KMS-11 (cell line): ENCODE measurements around the gene CSF2.
"Not testable (repeated sequence)": the region's sequence is repeated elsewhere in the genome, so short reads cannot be mapped to it uniquely, and the experiment has no call there.

Source experiments
- H2AFZ ChIP-seq: fragments of 200-600 bp; sonication (generic); 2 replicates; pipeline ENCODE4 v1.6.1; 2016; ENCODE audit warnings: antibody characterized with exemption, mixed run types, low read depth
- H3K27ac ChIP-seq: fragments of 200-600 bp; sonication (generic); 2 replicates; pipeline ENCODE4 v1.6.1; 2016; ENCODE audit warnings: mild to moderate bottlenecking, mixed run types
- H3K27me3 ChIP-seq: fragments of 200-600 bp; sonication (generic); 2 replicates; pipeline ENCODE4 v1.6.1; 2017; ENCODE audit warnings: mild to moderate bottlenecking, low read depth, mixed run types, moderate library complexity; ENCODE audit not compliant: insufficient read depth
- H3K36me3 ChIP-seq: fragments of 200-600 bp; sonication (generic); 2 replicates; pipeline ENCODE4 v1.6.1; 2017; ENCODE audit warnings: mild to moderate bottlenecking, mixed run types; ENCODE audit not compliant: insufficient read depth
- H3K4me1 ChIP-seq: fragments of 200-600 bp; sonication (generic); 2 replicates; pipeline ENCODE4 v1.6.1; 2016; ENCODE audit warnings: mild to moderate bottlenecking, low read depth, mixed run types; ENCODE audit not compliant: poor library complexity, severe bottlenecking
- H3K4me2 ChIP-seq: fragments of 200-600 bp; sonication (generic); 2 replicates; pipeline ENCODE4 v1.7.0; 2016; ENCODE audit warnings: mild to moderate bottlenecking, mixed run types
- H3K4me3 ChIP-seq: fragments of 200-600 bp; sonication (generic); IDR thresholded peaks from 2 replicates; pipeline ENCODE4 v1.6.1; 2017; ENCODE audit warnings: low read depth, low read length, mixed read lengths; ENCODE audit not compliant: insufficient read depth
- H3K79me2 ChIP-seq: fragments of 200-600 bp; sonication (generic); 2 replicates; pipeline ENCODE4 v1.6.1; 2016; ENCODE audit warnings: low read depth, mixed run types; ENCODE audit not compliant: insufficient read depth
- H3K9ac ChIP-seq: fragments of 200-600 bp; sonication (generic); 2 replicates; pipeline ENCODE4 v1.6.1; 2016; ENCODE audit warnings: mild to moderate bottlenecking, mixed run types
- H4K20me1 ChIP-seq: fragments of 200-600 bp; sonication (generic); 2 replicates; pipeline ENCODE4 v1.6.1; 2016; ENCODE audit warnings: mild to moderate bottlenecking, mixed run types; ENCODE audit not compliant: insufficient read depth
- TF ChIP-seq, protein P1 (sequence below): fragments of 200-600 bp; sonication (generic); conservative IDR thresholded peaks from 2 replicates; pipeline ENCODE4 v1.6.1; 2017; ENCODE audit warnings: low read depth, mild to moderate bottlenecking, antibody characterized with exemption, low read length, moderate library complexity, mixed read lengths

The CSF2 gene

DNA sequence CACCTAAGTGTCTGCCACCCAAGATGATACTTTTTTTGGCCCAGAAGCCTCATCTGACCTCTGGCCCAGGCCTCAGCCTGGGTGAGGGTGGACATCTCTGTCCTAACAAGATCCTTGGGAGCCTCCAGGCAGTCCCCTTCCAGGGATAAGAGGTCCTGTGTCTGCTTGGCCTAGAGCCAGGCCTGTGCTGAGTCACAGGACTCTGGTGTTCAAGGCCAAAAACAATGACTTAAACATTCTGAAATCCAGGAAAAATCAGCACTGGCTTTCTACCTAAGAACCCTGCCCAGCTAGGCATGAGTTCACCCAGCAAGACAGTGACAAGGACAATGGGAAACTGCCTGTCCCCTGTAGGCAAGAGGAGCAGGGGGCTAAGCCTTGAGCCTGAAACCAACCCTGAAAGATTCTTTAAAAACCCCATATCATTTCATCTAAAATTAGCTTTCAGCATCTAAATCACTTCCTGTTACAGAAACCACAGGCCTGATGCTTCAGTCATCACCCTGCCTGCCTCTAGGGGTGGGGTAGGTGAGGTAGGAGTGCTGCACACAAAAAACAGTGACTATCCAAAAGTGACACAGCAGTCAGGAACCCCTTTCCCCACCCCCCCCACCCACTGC is 29.9 kb downstream of the CSF2 start:
- Histone ChIP-seq H3K4me3 (no peak overlapping the region), H3K9ac (peak overlapping the region; percentile 82), H2AFZ (peak overlapping the region; percentile 76; the same call in 1 of the 2 replicates), H3K27me3 (no peaks in the 10 kb centered on the region), H4K20me1 (no peaks in the 10 kb centered on the region), H3K36me3 (no peaks in the 10 kb centered on the region), H3K79me2 (no peaks in the 10 kb centered on the region), H3K4me1 (peaks cover 77% of the 10 kb centered on the region), H3K4me2 (peak overlapping the region; percentile 79), H3K27ac (peak overlapping the region; percentile 99)
- TF ChIP-seq, protein P1, sequence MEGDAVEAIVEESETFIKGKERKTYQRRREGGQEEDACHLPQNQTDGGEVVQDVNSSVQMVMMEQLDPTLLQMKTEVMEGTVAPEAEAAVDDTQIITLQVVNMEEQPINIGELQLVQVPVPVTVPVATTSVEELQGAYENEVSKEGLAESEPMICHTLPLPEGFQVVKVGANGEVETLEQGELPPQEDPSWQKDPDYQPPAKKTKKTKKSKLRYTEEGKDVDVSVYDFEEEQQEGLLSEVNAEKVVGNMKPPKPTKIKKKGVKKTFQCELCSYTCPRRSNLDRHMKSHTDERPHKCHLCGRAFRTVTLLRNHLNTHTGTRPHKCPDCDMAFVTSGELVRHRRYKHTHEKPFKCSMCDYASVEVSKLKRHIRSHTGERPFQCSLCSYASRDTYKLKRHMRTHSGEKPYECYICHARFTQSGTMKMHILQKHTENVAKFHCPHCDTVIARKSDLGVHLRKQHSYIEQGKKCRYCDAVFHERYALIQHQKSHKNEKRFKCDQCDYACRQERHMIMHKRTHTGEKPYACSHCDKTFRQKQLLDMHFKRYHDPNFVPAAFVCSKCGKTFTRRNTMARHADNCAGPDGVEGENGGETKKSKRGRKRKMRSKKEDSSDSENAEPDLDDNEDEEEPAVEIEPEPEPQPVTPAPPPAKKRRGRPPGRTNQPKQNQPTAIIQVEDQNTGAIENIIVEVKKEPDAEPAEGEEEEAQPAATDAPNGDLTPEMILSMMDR, result 0 out of 2 replicates have a peak, but pooled peaks have one; percentile 20

DNA sequence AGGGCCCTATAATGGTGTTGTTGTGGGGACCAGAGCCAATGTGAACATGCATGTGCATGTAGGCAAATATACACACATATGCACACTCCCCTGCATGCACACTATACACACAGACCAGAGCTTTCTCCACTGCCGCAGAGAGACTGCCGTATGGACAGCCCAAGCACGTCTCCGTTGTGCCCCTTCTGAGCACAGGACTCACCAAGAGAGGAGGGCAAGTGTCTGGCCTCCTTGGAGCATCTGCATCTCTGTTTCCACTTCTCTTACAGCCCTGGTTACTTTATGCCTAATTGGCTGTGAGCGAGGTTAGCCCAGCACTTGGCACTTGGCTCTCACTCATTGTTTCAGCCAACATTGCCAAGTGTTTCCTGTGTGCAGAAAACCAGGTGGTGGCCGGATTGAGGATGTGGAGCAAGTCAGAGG is 30.4 kb downstream of the CSF2 start:
- Histone ChIP-seq H3K4me1 (peaks cover 74% of the 10 kb centered on the region), H3K9ac (peak overlapping the region; percentile 82), H3K36me3 (no peaks in the 10 kb centered on the region), H2AFZ (peak overlapping the region; percentile 76; the same call in 1 of the 2 replicates), H4K20me1 (no peaks in the 10 kb centered on the region), H3K79me2 (no peaks in the 10 kb centered on the region), H3K27me3 (no peaks in the 10 kb centered on the region), H3K27ac (peak overlapping the region; percentile 99), H3K4me2 (peak overlapping the region; percentile 98), H3K4me3 (no peak overlapping the region)
- TF ChIP-seq, protein P1, result 0 out of 2 replicates have a peak, but pooled peaks have one; percentile 21

DNA sequence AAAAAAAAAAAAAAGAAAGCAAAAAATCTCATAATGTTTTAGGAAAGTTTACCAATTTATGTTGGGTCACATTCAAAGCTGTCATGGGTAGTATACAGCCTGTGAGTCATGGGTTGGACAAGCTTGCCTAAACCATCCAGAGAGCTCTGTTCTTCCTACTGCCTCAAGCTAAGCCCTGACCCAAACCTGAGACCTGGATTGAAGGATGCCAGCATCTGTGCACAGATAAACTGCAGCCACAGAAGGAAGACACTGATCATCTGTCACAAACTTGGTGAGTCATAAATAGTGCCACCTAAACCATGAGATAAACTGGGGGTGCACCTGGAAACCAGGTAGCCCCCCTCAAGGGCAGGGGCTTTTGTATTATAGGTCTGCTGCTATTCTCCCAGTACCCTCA is 31.0 kb downstream of the CSF2 start:
- Histone ChIP-seq H2AFZ (peak overlapping the region; percentile 76; the same call in 1 of the 2 replicates), H3K79me2 (no peaks in the 10 kb centered on the region), H3K27me3 (no peaks in the 10 kb centered on the region), H3K9ac (peak overlapping the region; percentile 82; the same call in 1 of the 2 replicates), H3K36me3 (no peaks in the 10 kb centered on the region), H4K20me1 (no peaks in the 10 kb centered on the region), H3K27ac (peak overlapping the region; percentile 99), H3K4me3 (no peak overlapping the region), H3K4me2 (peak overlapping the region; percentile 98), H3K4me1 (peaks cover 69% of the 10 kb centered on the region)
- TF ChIP-seq, protein P1, result no peak

DNA sequence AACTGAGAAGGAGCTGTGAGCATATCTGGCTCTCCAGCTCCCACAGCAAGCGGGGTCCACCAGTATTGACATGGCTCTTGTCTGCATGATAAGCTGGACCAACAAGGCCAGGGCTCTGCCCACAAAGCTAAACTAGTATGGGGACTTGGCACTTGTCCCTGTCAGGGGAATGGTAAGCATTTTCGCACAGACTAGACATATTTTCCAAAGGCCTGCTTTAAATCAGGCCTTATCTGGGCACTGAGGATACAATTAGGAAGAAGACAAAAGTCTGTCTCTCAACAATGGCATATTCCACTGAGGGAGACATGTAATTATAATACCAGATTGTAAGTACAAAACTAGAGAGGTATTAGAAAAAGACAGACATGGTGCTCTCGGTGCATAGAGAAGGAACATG is 32.1 kb downstream of the CSF2 start:
- Histone ChIP-seq H2AFZ (no peak overlapping the region), H3K36me3 (no peaks in the 10 kb centered on the region), H3K4me3 (no peak overlapping the region), H3K27me3 (no peaks in the 10 kb centered on the region), H3K4me1 (peaks cover 62% of the 10 kb centered on the region), H3K9ac (no peak overlapping the region), H3K79me2 (no peaks in the 10 kb centered on the region), H4K20me1 (no peaks in the 10 kb centered on the region), H3K27ac (peak overlapping the region; percentile 99; the same call in 1 of the 2 replicates), H3K4me2 (peak overlapping the region; percentile 98)
- TF ChIP-seq, protein P1, result no peak

DNA sequence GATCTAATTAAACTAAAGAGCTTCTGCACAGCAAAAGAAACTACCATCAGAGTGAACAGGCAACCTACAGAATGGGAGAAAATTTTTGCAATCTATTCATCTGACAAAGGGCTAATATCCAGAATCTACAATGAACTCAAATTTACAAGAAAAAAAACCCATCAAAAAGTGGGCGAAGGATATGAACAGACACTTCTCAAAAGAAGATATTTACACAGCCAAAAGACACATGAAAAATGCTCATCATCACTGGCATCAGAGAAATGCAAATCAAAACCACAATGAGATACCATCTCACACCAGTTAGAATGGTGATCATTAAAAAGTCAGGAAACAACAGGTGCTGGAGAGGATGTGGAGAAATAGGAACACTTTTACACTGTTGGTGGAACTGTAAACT is 34.9 kb downstream of the CSF2 start:
- not testable (repeated sequence) for H3K9ac ChIP-seq, H3K4me3 ChIP-seq
- peaks cover 41% of the 10 kb centered on the region for H3K4me1 ChIP-seq

DNA sequence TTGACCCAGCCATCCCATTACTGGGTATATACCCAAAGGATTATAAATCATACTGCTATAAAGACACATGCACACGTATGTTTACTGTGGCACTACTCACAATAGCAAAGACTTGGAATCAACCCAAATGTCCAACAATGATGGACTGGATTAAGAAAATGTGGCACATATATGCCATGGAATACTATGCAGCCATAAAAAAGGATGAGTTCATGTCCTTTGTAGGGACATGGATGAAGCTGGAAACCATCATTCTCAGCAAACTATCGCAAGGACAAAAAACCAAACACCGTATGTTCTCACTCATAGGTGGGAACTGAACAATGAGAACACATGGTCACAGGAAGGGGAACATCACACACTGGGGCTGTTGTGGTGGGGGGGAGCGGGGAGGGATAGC is 35.4 kb downstream of the CSF2 start:
- H4K20me1 ChIP-seq, H2AFZ ChIP-seq: not testable (repeated sequence)
- peaks cover 41% of the 10 kb centered on the region for H3K4me1 ChIP-seq

More for the DNA sequence above, 34.9 kb downstream of the CSF2 start:
- not testable (repeated sequence) for H3K27ac ChIP-seq, H3K27me3 ChIP-seq, H3K79me2 ChIP-seq, H2AFZ ChIP-seq, H3K4me2 ChIP-seq, H4K20me1 ChIP-seq, H3K36me3 ChIP-seq

More for the DNA sequence above, 35.4 kb downstream of the CSF2 start:
- not testable (repeated sequence) for H3K4me2 ChIP-seq, H3K27me3 ChIP-seq, H3K9ac ChIP-seq, H3K27ac ChIP-seq, H3K4me3 ChIP-seq, H3K79me2 ChIP-seq, H3K36me3 ChIP-seq
